Measurements from ENCODE around the gene PPM1H.

Gene PPM1H

GRCh38 chr12:62725781-62726180, 209.2 kb downstream of the PPM1H start:
- no peak for DNase-seq

GRCh38 chr12:62724947-62725451, 210.0 kb downstream of the PPM1H start:
- DNase-seq: no peak

- DNase-seq: no peak
Measured at GRCh38 chr12:62724285-62724684, 210.7 kb downstream of the PPM1H start.

GRCh38 chr12:62722971-62723680, 211.8 kb downstream of the PPM1H start:
- DNase-seq: peak; percentile 39

- peak; percentile 50 for DNase-seq
Measured at GRCh38 chr12:62720661-62721330, 214.2 kb downstream of the PPM1H start.

- no peak for DNase-seq
Measured at GRCh38 chr12:62720025-62720424, 214.9 kb downstream of the PPM1H start.

- DNase-seq: no peak
Measured at GRCh38 chr12:62718762-62719426, 216.1 kb downstream of the PPM1H start.

- peak; percentile 16 for DNase-seq
Measured at GRCh38 chr12:62717643-62718042, 217.3 kb downstream of the PPM1H start.

- DNase-seq: no peak
Measured at GRCh38 chr12:62716866-62717525, 218.0 kb downstream of the PPM1H start.

GRCh38 chr12:62716037-62716436, 218.9 kb downstream of the PPM1H start:
- DNase-seq: no peak

GRCh38 chr12:62714774-62715721, 219.9 kb downstream of the PPM1H start:
- no peak for DNase-seq

GRCh38 chr12:62714181-62714773, 220.7 kb downstream of the PPM1H start:
- DNase-seq: no peak

- no peak for DNase-seq
Measured at GRCh38 chr12:62713723-62714122, 221.2 kb downstream of the PPM1H start.

GRCh38 chr12:62712681-62713573, 222.0 kb downstream of the PPM1H start:
- DNase-seq: no peak

- DNase-seq: no peak
Measured at GRCh38 chr12:62711631-62712241, 223.2 kb downstream of the PPM1H start.

- DNase-seq: no peak
Measured at GRCh38 chr12:62709311-62709710, 225.6 kb downstream of the PPM1H start.

GRCh38 chr12:62707939-62708338, 227.0 kb downstream of the PPM1H start:
- DNase-seq: no peak

GRCh38 chr12:62705846-62706245, 229.1 kb downstream of the PPM1H start:
- no peak for DNase-seq

- DNase-seq: no peak
Measured at GRCh38 chr12:62703011-62703380, 232.0 kb downstream of the PPM1H start.

- DNase-seq: no peak
Measured at GRCh38 chr12:62701492-62701891, 233.5 kb downstream of the PPM1H start.

Data from NCI-H774 (cell line).